Measurements from ENCODE around the gene PRKD1. TPM values are rescaled to one million over a fixed set of nuclear protein-coding genes. Genes with fewer than 3 reads are reported as not detected.
"Not testable (repeated sequence)": the region's sequence is repeated elsewhere in the genome, so short reads cannot be mapped to it uniquely, and the experiment has no call there.

Gene PRKD1
- polyA plus RNA-seq, 10 donors = 20.1 to 29.8 (median 21.5) TPM

- DNase-seq = no peak
Observed at GRCh38 chr14:29905543-29905942, 22.1 kb downstream of the PRKD1 start.

DNA sequence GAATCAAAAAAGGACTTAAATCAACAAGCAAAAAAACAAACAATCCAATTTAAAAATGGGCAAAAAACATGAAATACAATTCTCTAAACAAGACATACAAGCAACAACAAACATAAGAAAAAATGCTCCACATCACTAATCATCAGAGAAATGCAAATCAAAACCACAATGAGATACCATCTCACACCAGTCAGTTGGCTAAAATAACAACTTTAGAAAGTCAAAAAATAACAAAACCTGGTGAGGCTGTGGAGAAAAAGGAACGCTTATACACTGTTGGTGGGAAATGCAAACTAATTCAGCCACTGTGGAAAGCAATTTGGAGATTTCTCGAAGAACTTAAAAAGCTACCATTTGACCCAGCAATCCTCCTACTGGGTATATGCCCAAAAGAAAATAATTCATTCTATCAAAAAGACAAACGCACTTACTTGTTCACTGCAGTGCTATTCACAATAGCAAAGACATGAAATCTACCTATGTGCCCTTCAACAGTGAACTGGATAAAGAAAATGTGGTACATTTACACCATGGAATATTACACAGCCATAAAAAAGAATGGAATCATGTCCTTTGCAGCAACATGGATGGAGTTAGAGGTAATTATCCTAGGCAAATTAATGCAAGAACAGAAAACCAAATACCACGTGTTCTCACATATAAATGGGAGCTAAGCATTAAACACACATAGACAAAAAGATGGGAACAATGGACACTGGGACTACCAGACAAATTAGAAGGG lies 26.9 kb downstream of the PRKD1 start:
- DNase-seq = no peak

DNA sequence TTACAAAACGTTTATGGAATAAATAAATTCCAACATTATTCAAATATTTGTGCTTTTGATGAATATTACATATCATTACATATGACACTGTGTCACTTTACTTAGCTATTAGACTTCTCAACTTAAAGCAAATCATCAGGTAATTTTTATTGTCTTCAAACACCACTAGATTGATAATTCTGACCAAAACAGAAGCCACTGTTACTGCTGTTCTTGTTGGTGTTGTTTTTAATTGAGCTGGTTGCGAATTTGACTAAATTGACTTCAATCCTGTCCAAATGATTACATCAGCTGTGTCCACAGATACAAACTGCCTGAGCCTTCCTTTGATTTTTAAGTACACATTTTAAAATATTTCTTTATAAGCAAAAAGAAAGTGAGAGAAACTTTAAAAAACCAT lies 29.2 kb downstream of the PRKD1 start:
- DNase-seq = no peak

DNA sequence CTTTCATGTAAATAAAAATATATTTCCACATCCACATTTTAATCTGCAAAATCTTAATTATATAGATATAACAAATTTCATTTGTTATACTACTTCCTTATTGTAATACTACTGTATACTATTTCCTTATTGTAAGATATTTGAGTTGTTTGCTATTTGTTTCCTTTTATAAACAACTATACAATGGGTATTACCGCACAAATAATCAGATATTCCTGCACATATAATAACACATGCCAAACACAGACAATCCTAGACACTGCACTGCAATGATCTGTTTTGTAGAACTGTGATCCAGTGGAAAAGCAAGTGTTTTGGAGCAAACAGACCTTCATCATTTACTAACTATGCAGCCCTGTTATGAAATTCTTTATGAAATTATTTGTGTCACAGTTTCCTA lies 30.5 kb downstream of the PRKD1 start:
- DNase-seq = no peak

DNA sequence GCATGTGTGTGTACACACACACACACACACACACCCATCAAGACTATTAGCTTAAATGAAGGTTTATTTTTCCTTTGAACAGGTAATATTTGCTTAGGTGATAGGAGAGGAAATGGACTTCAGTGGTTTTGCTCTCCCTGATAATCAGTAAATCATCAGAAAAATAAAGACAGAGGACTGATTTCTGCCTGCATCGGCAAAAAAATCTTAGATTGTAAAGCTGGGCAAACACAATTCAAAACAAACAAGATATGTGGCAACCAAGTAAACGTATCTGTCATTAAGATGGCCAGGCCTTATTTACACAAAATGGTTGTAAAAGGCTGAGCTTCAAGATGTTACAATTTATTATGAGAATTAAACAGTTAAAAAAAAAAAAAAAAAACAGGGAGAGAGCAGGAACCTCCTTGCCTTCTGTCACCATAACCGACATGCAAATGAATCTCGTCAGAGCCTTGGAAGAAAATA lies 31.3 kb downstream of the PRKD1 start:
- no peak for DNase-seq

DNA sequence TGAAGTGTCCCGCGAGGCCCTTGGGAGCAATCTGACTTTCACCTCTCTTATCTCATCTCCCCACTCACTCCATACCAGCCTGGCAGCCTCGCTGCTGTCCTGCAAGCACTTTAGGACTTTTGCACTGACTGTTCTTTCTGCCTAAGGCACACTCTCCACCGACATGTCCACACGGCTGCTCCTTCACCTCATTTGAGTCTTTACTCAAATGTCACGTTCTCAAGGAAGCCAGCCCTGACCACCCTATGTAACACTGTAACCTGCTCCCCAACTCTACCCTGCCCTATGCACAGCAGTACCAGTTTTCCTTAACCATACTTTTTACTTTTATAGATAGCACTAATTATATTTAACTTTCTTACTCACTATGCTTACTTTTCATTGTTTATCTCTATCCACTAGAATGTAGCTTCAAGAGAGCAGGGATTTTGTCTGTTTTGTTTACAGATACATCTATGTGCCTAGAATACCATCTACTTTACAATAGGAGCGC lies 32.0 kb downstream of the PRKD1 start:
- no peak for DNase-seq

- no peak for DNase-seq
Observed at GRCh38 chr14:29893989-29894388, 33.7 kb downstream of the PRKD1 start.

GRCh38 chr14:29892327-29892726 lies 35.3 kb downstream of the PRKD1 start:
- DNase-seq = peak in 2 of 3 donors; percentile 10 to 23

DNA sequence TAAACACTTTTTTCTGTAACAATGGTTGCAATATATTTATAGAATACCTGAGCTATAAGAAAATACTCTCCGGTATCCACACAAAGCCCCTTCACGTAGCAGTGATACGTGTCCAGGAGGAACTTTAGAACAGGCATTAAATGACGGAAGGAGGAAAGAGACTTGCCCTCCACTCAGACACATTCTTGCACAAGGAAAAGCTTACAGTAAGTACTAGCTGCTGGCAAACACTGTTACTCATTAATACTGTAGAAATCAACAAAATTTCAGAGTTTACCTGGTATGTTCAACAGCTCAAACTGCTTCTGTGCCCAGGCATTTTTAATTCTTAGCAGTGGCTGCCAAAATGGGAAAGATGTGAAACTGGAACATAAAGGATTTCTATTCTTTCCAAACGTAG lies 41.7 kb downstream of the PRKD1 start:
- no peak for DNase-seq

- DNase-seq = peak in 2 of 3 donors; percentile 3 to 20
Observed at GRCh38 chr14:29868000-29868399, 59.6 kb downstream of the PRKD1 start.

DNA sequence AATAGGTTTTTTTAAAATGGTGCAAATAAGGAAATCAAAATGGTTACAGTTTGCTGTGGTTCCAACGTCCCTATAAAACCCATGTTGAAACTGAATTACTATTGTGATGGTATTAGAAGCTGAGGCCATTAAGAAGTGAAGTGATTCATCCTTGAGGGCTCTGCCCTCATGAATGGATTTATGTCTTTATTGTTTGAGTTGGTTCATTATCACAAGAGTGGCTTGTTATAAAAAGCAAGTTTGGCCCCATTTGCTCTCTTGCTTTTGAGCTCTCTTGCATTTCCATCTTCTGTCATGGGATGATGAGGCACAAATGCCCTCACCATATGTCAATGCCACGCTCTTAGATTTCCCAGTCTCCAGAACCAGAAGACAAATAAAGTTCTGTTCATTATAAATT lies 62.3 kb downstream of the PRKD1 start:
- DNase-seq = no peak

- DNase-seq = no peak
Observed at GRCh38 chr14:29861996-29862395, 65.7 kb downstream of the PRKD1 start.

DNA sequence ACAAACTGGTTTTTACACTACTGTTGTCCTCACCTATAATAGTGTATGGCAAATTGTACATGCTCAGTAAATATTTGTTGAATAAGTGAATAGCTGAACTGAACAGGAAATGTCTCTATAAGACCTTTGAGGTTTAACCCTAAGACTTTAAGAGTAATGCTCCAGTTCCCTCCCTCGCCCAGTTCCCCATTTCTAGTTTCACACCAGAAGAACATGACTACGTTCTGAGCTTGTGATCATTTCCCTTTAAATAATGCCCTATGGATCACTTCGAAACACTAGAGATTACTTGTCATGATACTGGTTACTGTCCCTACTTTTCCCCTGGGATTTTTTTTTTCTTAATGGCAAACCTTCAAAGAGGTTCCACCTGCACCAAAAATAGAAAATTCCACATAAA lies 69.3 kb downstream of the PRKD1 start:
- DNase-seq = no peak

- DNase-seq = no peak
Observed at GRCh38 chr14:29857551-29857950, 70.1 kb downstream of the PRKD1 start.

GRCh38 chr14:29856516-29856915 lies 71.1 kb downstream of the PRKD1 start:
- DNase-seq = no peak

GRCh38 chr14:29853691-29854090 lies 74.0 kb downstream of the PRKD1 start:
- DNase-seq = not testable (repeated sequence)

GRCh38 chr14:29853272-29853671 lies 74.4 kb downstream of the PRKD1 start:
- no peak for DNase-seq

- DNase-seq = peak in 1 of 3 donors; percentile 18
Observed at GRCh38 chr14:29851397-29851796, 76.2 kb downstream of the PRKD1 start.

DNA sequence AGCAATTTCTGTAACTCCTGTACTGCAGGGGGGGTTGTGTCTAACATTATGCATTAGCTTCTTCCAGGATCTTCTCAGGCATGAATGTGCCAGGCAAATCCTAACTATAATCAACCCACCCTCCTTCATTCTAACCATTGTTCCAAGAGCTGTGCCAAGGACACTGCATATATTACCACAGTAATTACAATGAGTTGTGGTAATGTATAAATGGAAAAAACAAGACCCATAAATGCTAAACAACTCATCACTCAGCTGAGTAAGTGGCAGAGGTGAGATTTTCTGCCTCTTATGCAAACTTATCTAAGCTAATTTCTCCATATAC lies 80.6 kb downstream of the PRKD1 start:
- no peak for DNase-seq

DNA sequence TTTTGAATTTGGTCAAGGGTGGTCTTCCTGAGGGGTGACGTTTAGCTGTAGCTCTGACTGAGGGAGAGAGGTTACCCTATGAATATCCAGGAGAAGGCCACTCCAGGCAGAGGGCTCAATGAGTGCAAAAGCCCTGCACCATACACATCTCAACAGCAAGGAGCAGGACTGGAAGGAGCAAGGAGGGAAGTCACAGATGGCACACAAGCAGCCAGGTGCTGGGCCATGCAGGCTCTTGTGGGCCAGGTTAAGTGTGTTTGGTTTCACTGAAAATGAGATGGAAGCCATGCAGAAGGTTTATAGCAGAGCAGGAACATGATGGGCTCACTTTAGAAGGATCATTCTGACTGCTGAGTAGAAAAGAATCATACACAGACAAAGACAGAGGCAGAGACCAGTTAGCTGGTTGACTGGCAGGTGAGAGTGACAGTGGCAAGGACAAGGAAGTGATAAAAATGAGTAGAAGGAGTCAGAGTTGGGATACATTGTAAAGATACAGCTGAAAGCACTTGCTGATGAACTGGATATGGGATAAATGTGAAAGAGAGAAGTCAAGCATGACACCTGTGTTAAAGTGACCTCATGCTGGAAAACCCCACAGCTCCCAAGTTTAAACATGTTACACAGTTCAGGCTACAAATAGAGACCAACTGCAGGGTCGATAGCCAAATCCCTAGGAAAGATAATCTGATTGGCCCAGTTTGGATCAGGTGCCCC lies 81.2 kb downstream of the PRKD1 start:
- peak in 2 of 3 donors; percentile 18 to 22 for DNase-seq

- no peak for DNase-seq
Observed at GRCh38 chr14:29843981-29844380, 83.7 kb downstream of the PRKD1 start.

GRCh38 chr14:29842228-29842627 lies 85.4 kb downstream of the PRKD1 start:
- no peak for DNase-seq

DNA sequence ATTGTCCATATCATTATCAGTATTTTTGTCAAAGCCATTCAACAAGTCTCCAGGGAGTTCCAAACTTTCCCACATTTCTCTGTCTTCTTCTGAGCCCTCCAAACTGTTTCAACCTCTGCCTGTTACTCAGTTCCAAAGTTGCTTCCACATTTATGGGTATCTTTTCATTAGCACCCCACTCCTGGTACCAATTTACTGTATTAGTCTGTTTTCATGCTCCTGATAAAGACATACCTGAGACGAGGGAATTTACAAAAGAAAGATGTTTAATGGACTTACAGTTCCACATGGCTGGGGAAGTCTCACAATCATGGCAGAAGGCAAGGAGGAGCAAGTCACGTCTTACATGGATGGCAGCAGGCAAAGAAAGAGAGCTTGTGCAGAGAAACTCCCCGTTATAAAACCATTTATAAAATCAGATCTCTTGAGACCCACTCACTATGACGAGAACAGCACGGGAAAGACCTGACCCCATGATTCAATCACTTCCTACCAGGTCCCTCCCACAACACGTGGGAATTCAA lies 87.2 kb downstream of the PRKD1 start:
- not testable (repeated sequence) for DNase-seq

Measured in muscle of back (tissue), 11 donors.